NCI-H2227 (cell line): ENCODE results near the gene C2orf49.

Experiments used
- DNase-seq: peaks from one replicate; lab custom pipeline; 2025; ENCODE audit not compliant: unreplicated experiment; lab: John Stamatoyannopoulos, UW

C2orf49 gene

DNA sequence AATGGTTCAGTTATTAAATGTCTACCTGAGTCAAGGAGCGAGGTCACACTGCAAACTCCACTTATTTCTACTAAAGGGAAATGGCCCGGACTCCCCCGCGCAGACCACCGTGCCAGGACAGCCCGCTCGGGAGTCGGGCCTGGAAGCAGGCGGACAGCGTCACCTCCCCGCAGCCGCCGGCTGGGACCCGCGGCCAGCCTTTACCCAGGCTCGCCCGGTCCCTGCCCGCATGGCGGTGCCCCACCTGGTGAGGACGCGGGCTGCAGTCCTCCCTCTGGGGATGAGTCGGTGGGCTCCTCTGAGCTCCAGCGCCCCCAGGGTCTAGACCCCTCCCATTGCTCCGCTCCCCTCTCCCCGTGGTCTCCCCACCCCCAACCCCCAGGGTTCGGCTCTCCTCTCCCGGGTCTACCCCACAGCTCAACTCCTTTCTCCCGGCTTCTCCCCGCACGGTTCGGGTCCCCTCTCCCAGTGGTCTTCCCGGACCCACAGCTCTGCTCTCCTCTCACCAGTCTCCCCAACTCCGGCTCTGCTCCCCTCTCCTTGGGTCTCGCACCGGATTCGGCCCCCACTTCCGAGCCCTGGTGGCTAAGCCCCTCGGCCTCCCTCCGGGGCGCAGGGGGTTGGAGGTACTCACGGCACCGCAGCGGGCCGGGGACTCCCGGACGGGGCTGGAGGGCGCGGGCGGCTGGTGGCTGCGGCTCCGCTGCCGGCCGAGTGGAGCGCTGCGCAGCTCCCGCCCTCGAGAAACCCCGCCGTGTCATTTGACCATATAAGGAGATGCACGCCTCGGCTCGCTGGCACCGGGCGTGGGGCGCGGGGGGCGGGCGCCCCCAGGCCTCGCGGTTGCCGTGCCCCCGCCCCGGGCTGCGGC, 61.2 kb downstream of the C2orf49 start, which contains the start of gene FHL2:
FHL2 (minus strand) TSS at position 716 of the 871 bp plus-strand sequence. CDS start 12,535 bp downstream, outside the sequence.
- peak; percentile 63 for DNase-seq
